Esophagus squamous epithelium (tissue), 4 donors: Measurements from ENCODE around the gene GALNT2.

Experiments
- POLR2A ChIP-seq, 4 donors: fragments of 450-650 bp; IDR thresholded peaks; one replicate each; pipeline ENCODE4 v1.6.1; 2017; ENCODE audit warnings: antibody characterized with exemption in 4 of 4, mild to moderate bottlenecking in 4 of 4, moderate library complexity in 3 of 4
- TF ChIP-seq, protein P1 (sequence below), 6 experiments: fragments of 450-650 bp in 4 of 6; fragments of 200-600 bp in 2 of 6; sonication (generic) in 2 of 6; IDR thresholded peaks; one replicate each; pipeline ENCODE4 v1.5.1; 2016 to 2019; ENCODE audit warnings: antibody characterized with exemption in 6 of 6, mild to moderate bottlenecking in 4 of 6, moderate library complexity in 4 of 6

DNA sequence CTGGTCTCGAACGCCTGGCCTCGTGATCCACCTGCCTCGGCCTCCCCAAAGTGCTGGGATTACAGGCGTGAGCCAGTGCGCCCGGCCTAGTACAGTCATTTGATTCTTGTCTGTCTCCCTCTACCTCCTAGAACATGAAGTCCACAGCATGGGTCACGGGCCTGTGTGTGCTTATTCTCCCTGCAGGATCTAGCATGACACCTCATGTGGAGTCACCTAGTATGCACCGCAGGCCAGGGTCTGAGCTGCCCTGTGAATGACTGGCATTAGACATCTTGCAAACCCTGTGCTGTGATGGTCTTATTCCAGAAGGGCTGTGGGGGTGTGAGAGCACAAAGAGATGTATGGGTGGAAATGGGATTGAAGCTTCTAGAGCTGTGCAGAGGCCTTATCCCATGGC lies 133.2 kb downstream of the GALNT2 start:
- TF ChIP-seq, protein P1, sequence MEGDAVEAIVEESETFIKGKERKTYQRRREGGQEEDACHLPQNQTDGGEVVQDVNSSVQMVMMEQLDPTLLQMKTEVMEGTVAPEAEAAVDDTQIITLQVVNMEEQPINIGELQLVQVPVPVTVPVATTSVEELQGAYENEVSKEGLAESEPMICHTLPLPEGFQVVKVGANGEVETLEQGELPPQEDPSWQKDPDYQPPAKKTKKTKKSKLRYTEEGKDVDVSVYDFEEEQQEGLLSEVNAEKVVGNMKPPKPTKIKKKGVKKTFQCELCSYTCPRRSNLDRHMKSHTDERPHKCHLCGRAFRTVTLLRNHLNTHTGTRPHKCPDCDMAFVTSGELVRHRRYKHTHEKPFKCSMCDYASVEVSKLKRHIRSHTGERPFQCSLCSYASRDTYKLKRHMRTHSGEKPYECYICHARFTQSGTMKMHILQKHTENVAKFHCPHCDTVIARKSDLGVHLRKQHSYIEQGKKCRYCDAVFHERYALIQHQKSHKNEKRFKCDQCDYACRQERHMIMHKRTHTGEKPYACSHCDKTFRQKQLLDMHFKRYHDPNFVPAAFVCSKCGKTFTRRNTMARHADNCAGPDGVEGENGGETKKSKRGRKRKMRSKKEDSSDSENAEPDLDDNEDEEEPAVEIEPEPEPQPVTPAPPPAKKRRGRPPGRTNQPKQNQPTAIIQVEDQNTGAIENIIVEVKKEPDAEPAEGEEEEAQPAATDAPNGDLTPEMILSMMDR (IDR thresholded peaks at IDR 0.05), result no peak
- TF ChIP-seq POLR2A (IDR thresholded peaks at IDR 0.05), result no peak
